ENCODE measurements around the gene PPP1R7.

The PPP1R7 gene

GRCh38 chr2:241219856-241220356 lies 69.6 kb downstream of the PPP1R7 start:
- H3K27ac Mint-ChIP-seq: no peak overlapping the region
- no peaks in the 10 kb centered on the region for H3K36me3 Mint-ChIP-seq
- no peak for ATAC-seq (ENCODE audit: low read depth)
- no peaks in the 10 kb centered on the region for H3K27me3 Mint-ChIP-seq
- H3K4me1 Mint-ChIP-seq: peaks cover 16% of the 10 kb centered on the region
- H3K4me3 Mint-ChIP-seq: no peak overlapping the region
- H3K9me3 Mint-ChIP-seq: no peaks in the 10 kb centered on the region
- no peak for DNase-seq (ENCODE audit: low spot score in 2 of 2)

GRCh38 chr2:241223211-241224017 lies 73.1 kb downstream of the PPP1R7 start:
- DNase-seq (ENCODE audit: low spot score in 2 of 2) (no peak), ATAC-seq (ENCODE audit: low read depth) (peak; percentile 44)

GRCh38 chr2:241224018-241224850 lies 74.0 kb downstream of the PPP1R7 start:
- ATAC-seq (ENCODE audit: low read depth): no peak

More at GRCh38 chr2:241223211-241224017, 73.1 kb downstream of the PPP1R7 start:
- H3K4me3 Mint-ChIP-seq: no peak overlapping the region
- H3K27ac Mint-ChIP-seq: no peak overlapping the region
- peaks cover 15% of the 10 kb centered on the region for H3K4me1 Mint-ChIP-seq
- peaks cover 16% of the 10 kb centered on the region for H3K36me3 Mint-ChIP-seq
- H3K9me3 Mint-ChIP-seq: no peaks in the 10 kb centered on the region
- H3K27me3 Mint-ChIP-seq: no peaks in the 10 kb centered on the region

GRCh38 chr2:241224851-241225438 lies 74.7 kb downstream of the PPP1R7 start:
- no peaks in the 10 kb centered on the region for H3K9me3 Mint-ChIP-seq
- H3K4me1 Mint-ChIP-seq: peaks cover 12% of the 10 kb centered on the region
- peaks cover 24% of the 10 kb centered on the region for H3K36me3 Mint-ChIP-seq
- no peak overlapping the region for H3K4me3 Mint-ChIP-seq
- DNase-seq (ENCODE audit: low spot score in 2 of 2): no peak
- no peaks in the 10 kb centered on the region for H3K27me3 Mint-ChIP-seq
- H3K27ac Mint-ChIP-seq: peak overlapping the region; percentile 22
- ATAC-seq (ENCODE audit: low read depth): no peak

More at GRCh38 chr2:241224018-241224850, 74.0 kb downstream of the PPP1R7 start:
- peaks cover 20% of the 10 kb centered on the region for H3K36me3 Mint-ChIP-seq
- H3K4me3 Mint-ChIP-seq: no peak overlapping the region
- DNase-seq (ENCODE audit: low spot score in 2 of 2): no peak
- no peaks in the 10 kb centered on the region for H3K27me3 Mint-ChIP-seq
- no peaks in the 10 kb centered on the region for H3K9me3 Mint-ChIP-seq
- peak overlapping the region; percentile 22 for H3K27ac Mint-ChIP-seq
- peaks cover 12% of the 10 kb centered on the region for H3K4me1 Mint-ChIP-seq

- no peak for ATAC-seq (ENCODE audit: low read depth)
- Mint-ChIP-seq H3K4me3 (no peak overlapping the region), H3K4me1 (peaks cover 12% of the 10 kb centered on the region), H3K27me3 (no peaks in the 10 kb centered on the region), H3K9me3 (no peaks in the 10 kb centered on the region), H3K36me3 (peaks cover 29% of the 10 kb centered on the region), H3K27ac (no peak overlapping the region)
- no peak for DNase-seq (ENCODE audit: low spot score in 2 of 2)
Observed at GRCh38 chr2:241225545-241225944, 75.3 kb downstream of the PPP1R7 start.

- H3K9me3 Mint-ChIP-seq: no peaks in the 10 kb centered on the region
- DNase-seq (ENCODE audit: low spot score in 2 of 2): no peak
- peaks cover 12% of the 10 kb centered on the region for H3K4me1 Mint-ChIP-seq
- ATAC-seq (ENCODE audit: low read depth): no peak
- no peak overlapping the region for H3K27ac Mint-ChIP-seq
- peaks cover 32% of the 10 kb centered on the region for H3K36me3 Mint-ChIP-seq
- no peak overlapping the region for H3K4me3 Mint-ChIP-seq
- no peaks in the 10 kb centered on the region for H3K27me3 Mint-ChIP-seq
Observed at GRCh38 chr2:241225983-241226382, 75.7 kb downstream of the PPP1R7 start.

- no peak for ATAC-seq (ENCODE audit: low read depth)
- DNase-seq (ENCODE audit: low spot score in 2 of 2): no peak
- H3K4me3 Mint-ChIP-seq: no peak overlapping the region
- peaks cover 38% of the 10 kb centered on the region for H3K36me3 Mint-ChIP-seq
- H3K27ac Mint-ChIP-seq: no peak overlapping the region
- peaks cover 12% of the 10 kb centered on the region for H3K4me1 Mint-ChIP-seq
- H3K27me3 Mint-ChIP-seq: no peaks in the 10 kb centered on the region
- H3K9me3 Mint-ChIP-seq: no peaks in the 10 kb centered on the region
Observed at GRCh38 chr2:241226723-241227572, 76.7 kb downstream of the PPP1R7 start.

- Mint-ChIP-seq H3K27ac (no peak overlapping the region), H3K36me3 (peaks cover 39% of the 10 kb centered on the region), H3K27me3 (no peaks in the 10 kb centered on the region), H3K4me3 (no peak overlapping the region), H3K4me1 (peaks cover 12% of the 10 kb centered on the region), H3K9me3 (no peaks in the 10 kb centered on the region)
- no peak for ATAC-seq (ENCODE audit: low read depth)
- DNase-seq (ENCODE audit: low spot score in 2 of 2): no peak
Observed at GRCh38 chr2:241227594-241227993, 77.3 kb downstream of the PPP1R7 start.

- Mint-ChIP-seq H3K4me3 (no peak overlapping the region), H3K27me3 (no peaks in the 10 kb centered on the region), H3K36me3 (peaks cover 45% of the 10 kb centered on the region), H3K4me1 (peaks cover 9% of the 10 kb centered on the region), H3K9me3 (no peaks in the 10 kb centered on the region), H3K27ac (no peak overlapping the region)
- no peak for ATAC-seq (ENCODE audit: low read depth)
- no peak for DNase-seq (ENCODE audit: low spot score in 2 of 2)
Observed at GRCh38 chr2:241228081-241228859, 78.0 kb downstream of the PPP1R7 start.

- H3K36me3 Mint-ChIP-seq: peaks cover 49% of the 10 kb centered on the region
- ATAC-seq (ENCODE audit: low read depth): no peak
- DNase-seq (ENCODE audit: low spot score in 2 of 2): no peak
- H3K27ac Mint-ChIP-seq: no peak overlapping the region
- no peak overlapping the region for H3K4me3 Mint-ChIP-seq
- no peaks in the 10 kb centered on the region for H3K9me3 Mint-ChIP-seq
- H3K27me3 Mint-ChIP-seq: no peaks in the 10 kb centered on the region
- peaks cover 6% of the 10 kb centered on the region for H3K4me1 Mint-ChIP-seq
Observed at GRCh38 chr2:241228860-241229516, 78.7 kb downstream of the PPP1R7 start.

- no peaks in the 10 kb centered on the region for H3K27me3 Mint-ChIP-seq
- H3K27ac Mint-ChIP-seq: no peak overlapping the region
- H3K36me3 Mint-ChIP-seq: peaks cover 50% of the 10 kb centered on the region
Observed at GRCh38 chr2:241229563-241230401, 79.5 kb downstream of the PPP1R7 start.

GRCh38 chr2:241230435-241230834 lies 80.2 kb downstream of the PPP1R7 start:
- H3K4me1 Mint-ChIP-seq: no peaks in the 10 kb centered on the region
- ATAC-seq (ENCODE audit: low read depth) (no peak), DNase-seq (ENCODE audit: low spot score in 2 of 2) (no peak)
- no peaks in the 10 kb centered on the region for H3K9me3 Mint-ChIP-seq
- H3K27ac Mint-ChIP-seq: no peak overlapping the region
- peaks cover 53% of the 10 kb centered on the region for H3K36me3 Mint-ChIP-seq
- no peaks in the 10 kb centered on the region for H3K27me3 Mint-ChIP-seq
- H3K4me3 Mint-ChIP-seq: no peak overlapping the region

More at GRCh38 chr2:241229563-241230401, 79.5 kb downstream of the PPP1R7 start:
- Mint-ChIP-seq H3K4me1 (no peaks in the 10 kb centered on the region), H3K4me3 (no peak overlapping the region), H3K9me3 (no peaks in the 10 kb centered on the region)
- ATAC-seq (ENCODE audit: low read depth): no peak
- no peak for DNase-seq (ENCODE audit: low spot score in 2 of 2)

Measured in memory B cell (primary cell).